ENCODE measurements around the gene SERPINB6. TPM values are rescaled to one million over a fixed set of nuclear protein-coding genes. Genes with fewer than 3 reads are reported as not detected.

The SERPINB6 gene
- polyA plus RNA-seq, 1 of the 3 experiments (the other 2 are of a cell fraction) = 102 TPM

DNA sequence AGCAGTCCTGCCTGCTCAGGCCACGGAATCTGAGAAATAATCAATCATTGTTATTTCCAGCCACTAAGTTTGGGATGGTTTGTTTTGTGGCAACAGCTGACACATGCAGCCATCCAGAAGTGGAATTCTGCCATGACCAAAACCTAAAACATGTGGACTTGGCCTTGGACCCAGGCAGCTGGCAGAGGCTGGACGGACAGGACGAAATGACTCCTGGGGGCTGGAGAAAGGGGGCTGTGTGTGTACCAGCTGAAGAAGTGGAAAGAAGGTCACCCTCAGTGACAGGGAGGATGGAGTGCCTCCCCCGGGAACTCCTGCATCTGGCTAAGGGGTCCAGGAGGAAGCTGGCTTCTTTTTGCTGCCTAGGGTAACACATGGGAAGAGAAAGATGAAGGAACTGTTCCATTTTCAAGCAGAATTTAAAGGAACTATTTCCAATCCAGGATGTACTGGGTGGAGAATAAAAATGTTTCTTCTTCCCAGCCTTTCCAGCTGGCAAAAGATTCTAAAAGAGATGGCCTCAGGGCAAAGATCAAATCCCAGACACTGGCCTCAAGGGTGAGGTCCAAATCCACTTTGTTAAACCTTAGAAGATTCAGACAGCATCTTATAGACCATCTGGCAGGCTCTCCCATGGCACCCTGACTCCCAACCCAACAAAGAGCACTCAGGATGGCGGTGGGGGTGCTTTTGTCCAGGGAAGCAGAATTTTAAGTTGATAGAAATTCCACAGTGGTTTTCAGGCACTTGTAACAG is 14.3 kb downstream of the SERPINB6 start:
- ChIA-PET POLR2A (interaction anchor here (1.4 kb wide), 1 partner anchor 15 kb away, joined by 3 read pairs; no protein-coding TSS in a partner anchor), CTCF (interaction anchor here (0.7 to 2.2 kb wide), 3 partner anchors 9 to 191 kb away, joined by 3 to 11 read pairs (median 3); no protein-coding TSS in a partner anchor)
- no peak overlapping the region for H2AFZ ChIP-seq (ENCODE audit: low read depth)
- H3K36me3 ChIP-seq (replicated peaks in 1 of 2; ENCODE audit: control insufficient read depth in 1 of 2, insufficient read depth in 2 of 2, low read length in 1 of 2) = peaks cover 0 to 14% of the 10 kb centered on the region in 2 experiments
- no peaks in the 10 kb centered on the region for H3K9me2 ChIP-seq
- no peaks in the 10 kb centered on the region for H3K27me3 ChIP-seq (ENCODE audit: insufficient read depth)
- peaks cover 27% of the 10 kb centered on the region for H3F3A ChIP-seq (replicated peaks; ENCODE audit: insufficient read depth)
- TF ChIP-seq, protein P1, sequence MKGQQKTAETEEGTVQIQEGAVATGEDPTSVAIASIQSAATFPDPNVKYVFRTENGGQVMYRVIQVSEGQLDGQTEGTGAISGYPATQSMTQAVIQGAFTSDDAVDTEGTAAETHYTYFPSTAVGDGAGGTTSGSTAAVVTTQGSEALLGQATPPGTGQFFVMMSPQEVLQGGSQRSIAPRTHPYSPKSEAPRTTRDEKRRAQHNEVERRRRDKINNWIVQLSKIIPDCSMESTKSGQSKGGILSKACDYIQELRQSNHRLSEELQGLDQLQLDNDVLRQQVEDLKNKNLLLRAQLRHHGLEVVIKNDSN (IDR thresholded peaks at IDR 0.05; ENCODE audit: borderline replicate concordance, low read depth) = no peak
- TF ChIP-seq, protein P2, sequence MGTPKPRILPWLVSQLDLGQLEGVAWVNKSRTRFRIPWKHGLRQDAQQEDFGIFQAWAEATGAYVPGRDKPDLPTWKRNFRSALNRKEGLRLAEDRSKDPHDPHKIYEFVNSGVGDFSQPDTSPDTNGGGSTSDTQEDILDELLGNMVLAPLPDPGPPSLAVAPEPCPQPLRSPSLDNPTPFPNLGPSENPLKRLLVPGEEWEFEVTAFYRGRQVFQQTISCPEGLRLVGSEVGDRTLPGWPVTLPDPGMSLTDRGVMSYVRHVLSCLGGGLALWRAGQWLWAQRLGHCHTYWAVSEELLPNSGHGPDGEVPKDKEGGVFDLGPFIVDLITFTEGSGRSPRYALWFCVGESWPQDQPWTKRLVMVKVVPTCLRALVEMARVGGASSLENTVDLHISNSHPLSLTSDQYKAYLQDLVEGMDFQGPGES (IDR thresholded peaks at IDR 0.05; ENCODE audit: low read depth, low read length) = no peak
- TF ChIP-seq EZH2phosphoT487 (IDR thresholded peaks at IDR 0.05; ENCODE audit: borderline replicate concordance, low read depth) (no peak), SMC3 (IDR thresholded peaks at IDR 0.05; ENCODE audit: low read depth, low read length) (no peak), RFX5 (IDR thresholded peaks at IDR 0.05; ENCODE audit: low read length) (no peak), EP300 (IDR thresholded peaks at IDR 0.05; ENCODE audit: borderline replicate concordance in 1 of 2, low read depth in 1 of 2, low read length in 1 of 2) (no peak), YY1 (IDR thresholded peaks at IDR 0.05; ENCODE audit: low read depth) (no peak)
- DNase-seq = no peak
- H3K4me1 ChIP-seq (ENCODE audit: control insufficient read depth in 1 of 2, insufficient read depth in 2 of 2, low read depth in 1 of 2, low read length in 1 of 2) = peaks cover 7 to 20% of the 10 kb centered on the region in 2 experiments; a peak in 3 of 4 replicates
- no peak overlapping the region for H3K4me2 ChIP-seq
- 93% methylated on average over 5 of the region's 5 CpGs for WGBS (ENCODE audit: low lambda C conversion rate)
- H3K4me3 ChIP-seq (ENCODE audit: low read depth in 2 of 2, low read length in 1 of 2) = no peak overlapping the region
- no peak overlapping the region for H3K27ac ChIP-seq (ENCODE audit: low read depth in 2 of 2, low read length in 1 of 2)
- H4K20me1 ChIP-seq (ENCODE audit: insufficient read depth) = no peaks in the 10 kb centered on the region
- H3K79me2 ChIP-seq (ENCODE audit: insufficient read depth) = peaks cover 59% of the 10 kb centered on the region
- H3K9ac ChIP-seq = no peak overlapping the region
- no peaks in the 10 kb centered on the region for H3K9me3 ChIP-seq

DNA sequence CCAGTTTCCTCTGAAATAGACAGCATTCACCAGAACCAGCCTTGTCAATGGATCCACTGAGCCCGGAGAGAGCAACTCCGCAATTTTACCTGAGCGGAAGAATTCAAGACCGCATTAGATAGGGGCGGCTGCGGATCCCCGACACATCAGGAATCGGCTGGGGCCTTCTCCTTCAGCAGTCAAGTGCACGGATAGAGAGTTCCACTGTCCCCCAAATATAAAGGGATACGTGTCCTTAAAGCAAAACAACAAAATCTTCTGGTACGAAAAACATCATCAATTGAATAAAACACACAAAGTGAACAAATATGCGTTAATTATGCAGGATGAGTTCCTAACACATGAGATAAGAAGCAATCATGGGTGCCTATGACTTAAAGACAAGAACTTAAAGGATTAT is 18.3 kb downstream of the SERPINB6 start:
- no peak overlapping the region for H3K4me3 ChIP-seq (ENCODE audit: low read depth in 2 of 2, low read length in 1 of 2)
- CTCF ChIA-PET = interaction anchor here (0.6 to 4.2 kb wide), 44 partner anchors 10 to 299 kb away, joined by 3 to 88 read pairs (median 6); partner anchors contain the start of genes MYLK4, NQO2, SERPINB1 and SERPINB6
- no peaks in the 10 kb centered on the region for H4K20me1 ChIP-seq (ENCODE audit: insufficient read depth)
- POLR2A ChIA-PET = interaction anchor here (2.0 kb wide), 1 partner anchor 36 kb away, joined by 26 read pairs; no protein-coding TSS in a partner anchor
- 96% methylated on average over 12 of the region's 12 CpGs for WGBS (ENCODE audit: low lambda C conversion rate)
- H3K27me3 ChIP-seq (ENCODE audit: insufficient read depth) = no peaks in the 10 kb centered on the region
- H3F3A ChIP-seq (replicated peaks; ENCODE audit: insufficient read depth) = peaks cover 17% of the 10 kb centered on the region
- H3K79me2 ChIP-seq (ENCODE audit: insufficient read depth) = peaks cover 27% of the 10 kb centered on the region; the same call in 1 of the 2 replicates
- peak overlapping the region; percentile 63; the same call in 1 of the 2 replicates for H2AFZ ChIP-seq (ENCODE audit: low read depth)
- H3K9me2 ChIP-seq = no peaks in the 10 kb centered on the region
- H3K9me3 ChIP-seq = no peaks in the 10 kb centered on the region
- H3K36me3 ChIP-seq (replicated peaks in 1 of 2; ENCODE audit: control insufficient read depth in 1 of 2, insufficient read depth in 2 of 2, low read length in 1 of 2) = peaks cover 3 to 21% of the 10 kb centered on the region in 2 experiments
- H3K27ac ChIP-seq (ENCODE audit: low read depth in 2 of 2, low read length in 1 of 2) = peak overlapping the region; percentile 48 to 54
- no peak overlapping the region for H3K9ac ChIP-seq
- peak overlapping the region; percentile 26; the same call in 1 of the 2 replicates for H3K4me2 ChIP-seq
- DNase-seq = no peak
- TF ChIP-seq FOSL2 (IDR thresholded peaks at IDR 0.05; ENCODE audit: borderline replicate concordance, low read depth) (no peak), EZH2phosphoT487 (IDR thresholded peaks at IDR 0.05; ENCODE audit: borderline replicate concordance, low read depth) (no peak)
- TF ChIP-seq, protein P1 (IDR thresholded peaks at IDR 0.05; ENCODE audit: borderline replicate concordance, low read depth) = no peak
- peaks cover 5 to 9% of the 10 kb centered on the region in 2 experiments; a peak in 2 of 4 replicates for H3K4me1 ChIP-seq (ENCODE audit: control insufficient read depth in 1 of 2, insufficient read depth in 2 of 2, low read depth in 1 of 2, low read length in 1 of 2)

Measured in SK-N-SH (cell line).